IMR-90 (cell line): ENCODE data around the gene ADSS1. TPM values are rescaled to one million over a fixed set of nuclear protein-coding genes. Genes with fewer than 3 reads are reported as not detected.

Source experiments
- ATAC-seq: fragments of 200-7000 bp; cut with Tn5 transposase; 2 replicates; pipeline ENCODE4 v1.9.1; 2020; ENCODE audit warnings: low read depth, mild to moderate bottlenecking, moderate library complexity
- BruUV-seq: library from RNA; stranded (reverse); fragments of 400-500 nt; replicated peaks from 2 replicates; lab custom pipeline; 2021; lab: Mats Ljungman, UMichigan
- CTCF ChIA-PET: fragments of 300-600 bp; formaldehyde crosslinking; extraction: SDS; loops from one replicate; lab custom pipeline; 2021; ENCODE audit warnings: antibody characterized with exemption; lab: Yijun Ruan, JAX
- POLR2A ChIA-PET: fragments of 300-600 bp; sonication (Branson Sonifier 250); formaldehyde crosslinking; loops from one replicate; lab custom pipeline; 2022; ENCODE audit warnings: antibody characterized with exemption; ENCODE audit not compliant: unreplicated experiment; lab: Charles Lee
- DNase-seq: peaks from one replicate; pipeline ENCODE4 v3.0.0; 2013
- H2AFZ ChIP-seq: replicated peaks from 2 replicates; pipeline ENCODE3; 2013; ENCODE audit warnings: low read length, mild to moderate bottlenecking; ENCODE audit not compliant: poor library complexity
- H2AK5ac ChIP-seq: 2 replicates; pipeline ENCODE4 v1.6.1; 2013; ENCODE audit warnings: low read depth, low read length, inconsistent platforms
- H2AK9ac ChIP-seq: replicated peaks from 2 replicates; pipeline ENCODE3; 2013; ENCODE audit warnings: mild to moderate bottlenecking, low read depth, low read length, moderate library complexity; ENCODE audit not compliant: poor library complexity
- H2BK120ac ChIP-seq: 2 replicates; pipeline ENCODE4 v1.6.1; 2013; ENCODE audit warnings: low read depth, low read length, inconsistent platforms
- H2BK15ac ChIP-seq: 3 replicates; pipeline ENCODE4 v1.6.1; 2013; ENCODE audit warnings: low read depth, low read length, inconsistent platforms
- H2BK20ac ChIP-seq: 2 replicates; pipeline ENCODE4 v1.6.1; 2013; ENCODE audit warnings: low read depth, mild to moderate bottlenecking, inconsistent platforms, low read length, moderate library complexity
- H2BK5ac ChIP-seq: 2 replicates; pipeline ENCODE4 v1.6.1; 2013; ENCODE audit warnings: mild to moderate bottlenecking, low read depth, low read length, inconsistent platforms; ENCODE audit not compliant: poor library complexity, severe bottlenecking
- H3K14ac ChIP-seq: replicated peaks from 2 replicates; pipeline ENCODE4 v1.6.1; 2013; ENCODE audit warnings: low read depth, low read length, inconsistent platforms
- H3K18ac ChIP-seq: 2 replicates; pipeline ENCODE4 v1.6.1; 2013; ENCODE audit warnings: low read depth, low read length, control low read depth
- H3K23ac ChIP-seq: 2 replicates; pipeline ENCODE4 v1.6.1; 2013; ENCODE audit warnings: low read depth, low read length, inconsistent platforms
- H3K27ac ChIP-seq: 2 replicates; pipeline ENCODE4 v1.5.1; 2013; ENCODE audit warnings: mild to moderate bottlenecking, control low read depth, low read length; ENCODE audit not compliant: insufficient read depth
- H3K27me3 ChIP-seq: 2 replicates; pipeline ENCODE4 v1.6.1; 2013; ENCODE audit warnings: low read length; ENCODE audit not compliant: control insufficient read depth, insufficient read depth
- H3K36me3 ChIP-seq: 2 replicates; pipeline ENCODE4 v1.6.1; 2013; ENCODE audit warnings: low read length, mixed read lengths; ENCODE audit not compliant: control insufficient read depth, insufficient read depth
- H3K4ac ChIP-seq: 2 replicates; pipeline ENCODE4 v1.6.1; 2013; ENCODE audit warnings: low read depth, low read length, inconsistent platforms
- H3K4me1 ChIP-seq: 2 replicates; pipeline ENCODE4 v1.6.1; 2013; ENCODE audit warnings: low read length, mixed read lengths; ENCODE audit not compliant: control insufficient read depth, insufficient read depth
- H3K4me2 ChIP-seq: 2 replicates; pipeline ENCODE4 v1.6.1; 2013; ENCODE audit warnings: low read depth, mild to moderate bottlenecking, control low read depth, low read length, moderate library complexity
- H3K4me3 ChIP-seq: 2 replicates; pipeline ENCODE4 v1.5.1; 2013; ENCODE audit warnings: low read depth, mild to moderate bottlenecking, control low read depth, low read length, moderate library complexity; ENCODE audit not compliant: insufficient read depth
- H3K56ac ChIP-seq: 2 replicates; pipeline ENCODE4 v1.6.1; 2013; ENCODE audit warnings: low read length, inconsistent platforms; ENCODE audit not compliant: insufficient read depth; ENCODE audit errors: extremely low read depth
- H3K79me1 ChIP-seq, 2 experiments: 2 replicates each; pipeline ENCODE4 v1.6.1; 2013; ENCODE audit warnings: low read length in 2 of 2, inconsistent platforms in 1 of 2, low read depth in 1 of 2
- H3K9ac ChIP-seq: 2 replicates; pipeline ENCODE4 v1.6.1; 2013; ENCODE audit warnings: low read depth, low read length, control low read depth
- H3K9me1 ChIP-seq: 2 replicates; pipeline ENCODE4 v1.6.1; 2013; ENCODE audit warnings: low read length, inconsistent platforms; ENCODE audit not compliant: insufficient read depth
- H3K9me3 ChIP-seq: 2 replicates; pipeline ENCODE4 v1.6.1; 2013; ENCODE audit warnings: low read length; ENCODE audit not compliant: control insufficient read depth, insufficient read depth
- H4K20me1 ChIP-seq: 2 replicates; pipeline ENCODE4 v1.6.1; 2013; ENCODE audit warnings: low read length, inconsistent platforms; ENCODE audit not compliant: insufficient read depth
- H4K5ac ChIP-seq: 2 replicates; pipeline ENCODE4 v1.6.1; 2013; ENCODE audit warnings: mild to moderate bottlenecking, low read depth, low read length, control low read depth
- H4K8ac ChIP-seq, 2 experiments: 2 replicates each; pipeline ENCODE4 v1.6.1; 2013; ENCODE audit warnings: low read depth in 2 of 2, low read length in 2 of 2, control low read depth in 1 of 2, inconsistent platforms in 1 of 2
- H4K91ac ChIP-seq: 2 replicates; pipeline ENCODE4 v1.6.1; 2013; ENCODE audit warnings: low read depth, low read length, inconsistent platforms; ENCODE audit not compliant: insufficient read depth
- CEBPB ChIP-seq: IDR thresholded peaks from 2 replicates; pipeline ENCODE4 v1.6.1; 2012; ENCODE audit warnings: low read depth, low read length, improper control_type of control experiment
- CHD1 ChIP-seq: IDR thresholded peaks from 2 replicates; pipeline ENCODE4 v1.6.1; 2012; ENCODE audit warnings: low read depth, low read length, improper control_type of control experiment
- POLR2A ChIP-seq: IDR thresholded peaks from 2 replicates; pipeline ENCODE4 v1.6.1; 2012; ENCODE audit warnings: mild to moderate bottlenecking, low read depth, low read length
- WGBS, 2 experiments: methylation state at CpG; one replicate each; pipeline versions ENCODE4 v1.1.5 to v1.1.7; 2013; ENCODE audit warnings: missing lambda C conversion rate in 2 of 2; ENCODE audit not compliant: insufficient read length in 1 of 2; ENCODE audit errors: extremely low coverage in 2 of 2; 5-methylcytosine and 5-hydroxymethylcytosine counted together
- dilution Hi-C: fragments of 300-500 bp; cut with HindIII; formaldehyde crosslinking; loops from one replicate; pipeline ENCODE4 v1.14.3; 2018; ENCODE audit warnings: low sequenced_read_pairs; ENCODE audit not compliant: unreplicated experiment
- in situ Hi-C: fragments of 300-500 bp; cut with MboI; formaldehyde crosslinking; loops from 3 replicates; pipeline ENCODE4 v1.14.3; 2019; ENCODE audit warnings: low sequenced_read_pairs, inconsistent platforms, mixed read lengths
- intact Hi-C: fragments of 100-400 bp; cut with micrococcal nuclease; formaldehyde crosslinking; loops from 2 replicates; pipeline ENCODE4 v1.10.0; 2022
- polyA plus RNA-seq, 3 experiments: library from polyadenylated mRNA; depleted of rRNA; stranded (reverse); fragments of >200 nt; gene quantifications; 2 replicates each; pipeline ENCODE4 v1.2.3, GENCODE V29; 2012; ENCODE audit warnings: low replicate concordance in 1 of 3
- total RNA-seq: library from RNA; depleted of rRNA; stranded (reverse); fragments of >200 nt; gene quantifications from 2 replicates; pipeline ENCODE4 v1.2.3, GENCODE V29; 2012
- TF ChIP-seq, protein P1 (sequence below): fragments of 150-350 bp; IDR thresholded peaks from 2 replicates; pipeline ENCODE4 v1.6.1; 2017; ENCODE audit warnings: mild to moderate bottlenecking, antibody characterized with exemption, low read length, low read depth

Gene ADSS1
- total and polyA plus RNA-seq, 2 of the 4 experiments (the other 2 are of a cell fraction): 1.8 to 5.2 TPM

DNA sequence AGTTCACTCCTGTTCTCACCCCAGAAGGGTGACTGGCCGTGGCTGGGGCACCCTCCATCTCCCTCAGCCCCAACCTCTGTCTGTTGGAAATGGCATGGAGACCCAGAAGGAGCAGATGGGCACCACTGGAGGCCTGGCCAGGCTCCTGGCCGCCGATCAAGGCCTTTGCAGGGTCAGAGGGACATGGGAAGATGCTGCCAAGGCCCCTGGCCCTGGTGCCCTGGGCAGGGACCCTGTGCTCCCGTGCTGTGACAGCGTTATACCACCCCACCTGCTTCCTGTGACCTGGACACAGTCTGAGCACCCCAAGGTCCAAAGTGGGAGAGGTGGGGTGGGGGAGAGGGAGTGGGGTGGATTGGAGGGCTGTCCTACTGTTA, 31.1 kb upstream of the ADSS1 start:
- intact Hi-C loops (no loop called here), in situ Hi-C loops (no loop called here), dilution Hi-C loops (no loop called here)
- Histone ChIP-seq H4K8ac (no peak overlapping the region), H3K9ac (no peak overlapping the region), H3K36me3 (peaks cover 34% of the 10 kb centered on the region), H3K4me2 (no peak overlapping the region), H4K91ac (no peak overlapping the region), H3K9me3 (no peaks in the 10 kb centered on the region), H2BK5ac (no peak overlapping the region), H3K9me1 (peaks cover 5% of the 10 kb centered on the region; the same call in 1 of the 2 replicates), H2BK120ac (no peak overlapping the region), H2AK9ac (no peak overlapping the region), H2AFZ (no peak overlapping the region), H2BK20ac (no peak overlapping the region), H3K4me3 (no peak overlapping the region), H4K20me1 (peaks cover 79% of the 10 kb centered on the region), H3K27me3 (no peaks in the 10 kb centered on the region), H3K79me1 (peaks cover 9 to 64% of the 10 kb centered on the region in 2 experiments), H3K14ac (no peak overlapping the region), H4K5ac (no peak overlapping the region), H3K4ac (no peak overlapping the region), H3K56ac (no peak overlapping the region), H3K18ac (no peak overlapping the region), H3K4me1 (peaks cover 52% of the 10 kb centered on the region), H2BK15ac (no peak overlapping the region), H3K23ac (no peak overlapping the region), H2AK5ac (no peak overlapping the region), H3K27ac (no peak overlapping the region)
- TF ChIP-seq CHD1 (no peak), CEBPB (no peak), POLR2A (no peak)
- TF ChIP-seq, protein P1, sequence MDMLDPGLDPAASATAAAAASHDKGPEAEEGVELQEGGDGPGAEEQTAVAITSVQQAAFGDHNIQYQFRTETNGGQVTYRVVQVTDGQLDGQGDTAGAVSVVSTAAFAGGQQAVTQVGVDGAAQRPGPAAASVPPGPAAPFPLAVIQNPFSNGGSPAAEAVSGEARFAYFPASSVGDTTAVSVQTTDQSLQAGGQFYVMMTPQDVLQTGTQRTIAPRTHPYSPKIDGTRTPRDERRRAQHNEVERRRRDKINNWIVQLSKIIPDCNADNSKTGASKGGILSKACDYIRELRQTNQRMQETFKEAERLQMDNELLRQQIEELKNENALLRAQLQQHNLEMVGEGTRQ: no peak
- DNase-seq (no peak), ATAC-seq (no peak)
- CTCF ChIA-PET: no interaction called here
- no TSS peak for BruUV-seq
- POLR2A ChIA-PET: no interaction called here
- WGBS, 2 experiments: 80% methylated on average over 1 of the region's 5 CpGs; no CpG with 5 or more reads in 1 of the 2 experiments
